ENCODE data around the gene PNPLA1.

The PNPLA1 gene

GRCh38 chr6:36286858-36287257 is 17.0 kb downstream of the PNPLA1 start:
- H4K20me1 ChIP-seq (ENCODE audit: insufficient read depth): no peaks in the 10 kb centered on the region
- H3K27ac ChIP-seq: no peak overlapping the region
- no peaks in the 10 kb centered on the region for H3K4me1 ChIP-seq (ENCODE audit: low read depth, poor library complexity, severe bottlenecking)
- no peaks in the 10 kb centered on the region for H3K36me3 ChIP-seq (ENCODE audit: insufficient read depth)
- no peak for TF ChIP-seq CTCF (conservative IDR thresholded peaks at IDR 0.05; ENCODE audit: low read depth, low read length)
- no peak overlapping the region for H3K4me3 ChIP-seq (IDR thresholded peaks at IDR 0.05; ENCODE audit: insufficient read depth, low read depth, low read length)
- H3K9ac ChIP-seq: no peak overlapping the region
- no peak overlapping the region for H3K4me2 ChIP-seq
- no peaks in the 10 kb centered on the region for H3K27me3 ChIP-seq (ENCODE audit: insufficient read depth, low read depth)
- H2AFZ ChIP-seq (ENCODE audit: low read depth): no peak overlapping the region
- no peaks in the 10 kb centered on the region for H3K79me2 ChIP-seq (ENCODE audit: insufficient read depth, low read depth)

GRCh38 chr6:36289281-36289878 is 19.5 kb downstream of the PNPLA1 start:
- Histone ChIP-seq H3K4me1 (ENCODE audit: low read depth, poor library complexity, severe bottlenecking) (no peaks in the 10 kb centered on the region), H3K4me2 (no peak overlapping the region), H3K27ac (no peak overlapping the region), H3K27me3 (ENCODE audit: insufficient read depth, low read depth) (no peaks in the 10 kb centered on the region), H3K36me3 (ENCODE audit: insufficient read depth) (no peaks in the 10 kb centered on the region), H3K9ac (no peak overlapping the region), H4K20me1 (ENCODE audit: insufficient read depth) (no peaks in the 10 kb centered on the region), H3K4me3 (IDR thresholded peaks at IDR 0.05; ENCODE audit: insufficient read depth, low read depth, low read length) (no peak overlapping the region), H2AFZ (ENCODE audit: low read depth) (no peak overlapping the region), H3K79me2 (ENCODE audit: insufficient read depth, low read depth) (no peaks in the 10 kb centered on the region)
- TF ChIP-seq CTCF (conservative IDR thresholded peaks at IDR 0.05; ENCODE audit: low read depth, low read length): no peak

GRCh38 chr6:36290668-36291620 is 21.1 kb downstream of the PNPLA1 start:
- no peaks in the 10 kb centered on the region for H3K27me3 ChIP-seq (ENCODE audit: insufficient read depth, low read depth)
- no peak overlapping the region for H3K4me3 ChIP-seq (IDR thresholded peaks at IDR 0.05; ENCODE audit: insufficient read depth, low read depth, low read length)
- H3K4me1 ChIP-seq (ENCODE audit: low read depth, poor library complexity, severe bottlenecking): no peaks in the 10 kb centered on the region
- no peak overlapping the region for H3K4me2 ChIP-seq
- H3K9ac ChIP-seq: no peak overlapping the region
- H3K36me3 ChIP-seq (ENCODE audit: insufficient read depth): no peaks in the 10 kb centered on the region
- no peaks in the 10 kb centered on the region for H3K79me2 ChIP-seq (ENCODE audit: insufficient read depth, low read depth)
- H4K20me1 ChIP-seq (ENCODE audit: insufficient read depth): no peaks in the 10 kb centered on the region
- no peak overlapping the region for H2AFZ ChIP-seq (ENCODE audit: low read depth)
- H3K27ac ChIP-seq: no peak overlapping the region
- no peak for TF ChIP-seq CTCF (conservative IDR thresholded peaks at IDR 0.05; ENCODE audit: low read depth, low read length)

GRCh38 chr6:36292170-36292569 is 22.3 kb downstream of the PNPLA1 start:
- H3K4me3 ChIP-seq (IDR thresholded peaks at IDR 0.05; ENCODE audit: insufficient read depth, low read depth, low read length): no peak overlapping the region
- no peak overlapping the region for H2AFZ ChIP-seq (ENCODE audit: low read depth)
- no peak overlapping the region for H3K9ac ChIP-seq
- H3K27ac ChIP-seq: no peak overlapping the region
- no peaks in the 10 kb centered on the region for H3K4me1 ChIP-seq (ENCODE audit: low read depth, poor library complexity, severe bottlenecking)
- no peaks in the 10 kb centered on the region for H3K79me2 ChIP-seq (ENCODE audit: insufficient read depth, low read depth)
- H3K4me2 ChIP-seq: no peak overlapping the region
- TF ChIP-seq CTCF (conservative IDR thresholded peaks at IDR 0.05; ENCODE audit: low read depth, low read length): no peak
- no peaks in the 10 kb centered on the region for H3K27me3 ChIP-seq (ENCODE audit: insufficient read depth, low read depth)
- H4K20me1 ChIP-seq (ENCODE audit: insufficient read depth): no peaks in the 10 kb centered on the region
- H3K36me3 ChIP-seq (ENCODE audit: insufficient read depth): no peaks in the 10 kb centered on the region
